Breast epithelium (tissue), 4 donors: ENCODE data around the gene ACSF2. TPM values are rescaled to one million over a fixed set of nuclear protein-coding genes. Genes with fewer than 3 reads are reported as not detected.

Experiments
- DNase-seq, 2 donors: peaks; one replicate each; pipeline ENCODE4 v3.0.0-alpha.2; 2019; ENCODE audit warnings: low spot score in 2 of 2
- H3K27ac ChIP-seq, 2 donors: fragments of 200-600 bp; sonication (generic) in 1 of 2; one replicate each; pipeline ENCODE4 v1.5.1; 2016 to 2019; ENCODE audit warnings: mild to moderate bottlenecking in 1 of 2
- H3K27me3 ChIP-seq, 2 donors: fragments of 200-600 bp; sonication (generic) in 1 of 2; one replicate each; pipeline versions ENCODE4 v1.5.1 to v1.6.0; 2017 to 2019; ENCODE audit warnings: control low read depth in 1 of 2, mild to moderate bottlenecking in 1 of 2
- H3K36me3 ChIP-seq: fragments of 200-600 bp; one replicate; pipeline ENCODE4 v1.5.1; 2019
- H3K4me1 ChIP-seq, 2 donors: fragments of 200-600 bp; sonication (generic); one replicate each; pipeline ENCODE4 v1.5.1; 2016 to 2019; ENCODE audit warnings: control low read depth in 1 of 2
- H3K4me3 ChIP-seq, 3 donors: fragments of 200-600 bp; sonication (generic); 1 replicate in 2 of 3; 2 replicates in 1 of 3; pipeline ENCODE4 v1.5.1; 2016 to 2019; ENCODE audit warnings: mild to moderate bottlenecking in 3 of 3, moderate library complexity in 2 of 3
- H3K9me3 ChIP-seq, 2 donors: fragments of 200-600 bp; sonication (generic) in 1 of 2; one replicate each; pipeline ENCODE4 v1.5.1; 2016 to 2019; ENCODE audit warnings: control low read depth in 1 of 2
- CTCF ChIP-seq, 3 donors: fragments of 450-650 bp; IDR thresholded peaks; one replicate each; pipeline ENCODE4 v1.5.1; 2016 to 2017; ENCODE audit warnings: antibody characterized with exemption in 3 of 3, mild to moderate bottlenecking in 3 of 3, moderate library complexity in 3 of 3
- POLR2A ChIP-seq: fragments of 450-650 bp; IDR thresholded peaks from one replicate; pipeline ENCODE4 v1.6.1; 2016; ENCODE audit warnings: antibody characterized with exemption, mild to moderate bottlenecking, moderate library complexity
- POLR2AphosphoS5 ChIP-seq, 3 donors: sonication (generic); formaldehyde crosslinking; IDR thresholded peaks; one replicate each; pipeline ENCODE4 v1.6.1; 2017; ENCODE audit warnings: antibody characterized with exemption in 3 of 3
- intact Hi-C: fragments of 100-400 bp; cut with DNase I; formaldehyde crosslinking; loops from one replicate; pipeline ENCODE4 v1.15.1; 2023; ENCODE audit warnings: low total_unique reads
- total RNA-seq, 3 donors: library from RNA; depleted of rRNA; stranded (reverse); fragments of >200 nt; gene quantifications; one replicate each; pipeline ENCODE4 v1.1.0, GENCODE V29; 2016

Gene ACSF2
- total RNA-seq, 3 donors from 2014 or later = 19.4 to 95.4 (median 86.3) TPM

- no peak overlapping the region for H3K4me3 ChIP-seq
- H3K9me3 ChIP-seq = no peaks in the 10 kb centered on the region
- no peak for DNase-seq
- no peak overlapping the region for H3K27ac ChIP-seq
- H3K36me3 ChIP-seq = peaks cover 14% of the 10 kb centered on the region
- H3K27me3 ChIP-seq = no peaks in the 10 kb centered on the region
- H3K4me1 ChIP-seq = peaks cover 0 to 12% of the 10 kb centered on the region in 2 donors
- TF ChIP-seq POLR2A (no peak), CTCF (IDR thresholded peaks at IDR 0.05) (no peak), POLR2AphosphoS5 (IDR thresholded peaks at IDR 0.05) (no peak)
- intact Hi-C loops = no loop called here
Observed at GRCh38 chr17:50392621-50393020, 33.4 kb upstream of the ACSF2 start.

- Histone ChIP-seq H3K4me3 (no peak overlapping the region), H3K27ac (no peak overlapping the region), H3K9me3 (no peaks in the 10 kb centered on the region), H3K27me3 (no peaks in the 10 kb centered on the region), H3K4me1 (peaks cover 0 to 12% of the 10 kb centered on the region in 2 donors), H3K36me3 (peaks cover 14% of the 10 kb centered on the region)
- no peak for DNase-seq
- intact Hi-C loops = no loop called here
- TF ChIP-seq POLR2A (no peak), CTCF (IDR thresholded peaks at IDR 0.05) (no peak), POLR2AphosphoS5 (IDR thresholded peaks at IDR 0.05) (no peak)
Observed at GRCh38 chr17:50393700-50394099, 32.3 kb upstream of the ACSF2 start.

DNA sequence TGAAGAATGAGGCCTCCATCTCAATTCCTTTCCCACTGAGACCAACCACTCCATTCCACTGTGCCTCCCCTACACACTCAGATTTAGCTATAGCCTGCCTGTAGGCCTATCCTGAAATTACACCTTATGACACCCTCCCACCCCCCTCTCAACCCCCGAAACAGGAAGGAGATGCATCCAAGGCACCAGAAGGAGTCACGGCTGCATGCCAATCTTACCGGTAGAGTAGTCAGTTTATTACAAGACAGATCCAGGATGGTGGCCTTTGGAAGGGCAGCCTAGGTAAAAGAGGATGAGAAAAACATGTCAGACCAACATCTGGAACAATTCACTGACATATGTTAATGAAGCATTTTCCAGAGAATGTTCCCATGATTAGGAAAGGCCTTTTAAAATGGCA is 31.3 kb upstream of the ACSF2 start:
- H3K27ac ChIP-seq = no peak overlapping the region
- H3K9me3 ChIP-seq = no peaks in the 10 kb centered on the region
- no peak overlapping the region for H3K4me3 ChIP-seq
- TF ChIP-seq POLR2AphosphoS5 (IDR thresholded peaks at IDR 0.05) = no peak
- no peak for TF ChIP-seq CTCF (IDR thresholded peaks at IDR 0.05)
- no peak for TF ChIP-seq POLR2A
- intact Hi-C loops = no loop called here
- peaks cover 0 to 12% of the 10 kb centered on the region in 2 donors for H3K4me1 ChIP-seq
- no peaks in the 10 kb centered on the region for H3K27me3 ChIP-seq
- H3K36me3 ChIP-seq = peaks cover 14% of the 10 kb centered on the region
- no peak for DNase-seq

GRCh38 chr17:50396261-50397110 is 29.5 kb upstream of the ACSF2 start:
- peak; percentile 31 to 55 for DNase-seq
- TF ChIP-seq POLR2AphosphoS5 (IDR thresholded peaks at IDR 0.05) = peak in 1 of 3 donors; percentile 7
- no peak for TF ChIP-seq CTCF (IDR thresholded peaks at IDR 0.05)
- intact Hi-C loops = no loop called here
- H3K4me1 ChIP-seq = peaks cover 0 to 12% of the 10 kb centered on the region in 2 donors
- H3K4me3 ChIP-seq = peak overlapping the region; percentile 90 to 99 (median 96)
- H3K9me3 ChIP-seq = no peaks in the 10 kb centered on the region
- H3K27ac ChIP-seq = peak overlapping the region; percentile 86 to 90
- H3K36me3 ChIP-seq = peaks cover 11% of the 10 kb centered on the region
- no peaks in the 10 kb centered on the region for H3K27me3 ChIP-seq

DNA sequence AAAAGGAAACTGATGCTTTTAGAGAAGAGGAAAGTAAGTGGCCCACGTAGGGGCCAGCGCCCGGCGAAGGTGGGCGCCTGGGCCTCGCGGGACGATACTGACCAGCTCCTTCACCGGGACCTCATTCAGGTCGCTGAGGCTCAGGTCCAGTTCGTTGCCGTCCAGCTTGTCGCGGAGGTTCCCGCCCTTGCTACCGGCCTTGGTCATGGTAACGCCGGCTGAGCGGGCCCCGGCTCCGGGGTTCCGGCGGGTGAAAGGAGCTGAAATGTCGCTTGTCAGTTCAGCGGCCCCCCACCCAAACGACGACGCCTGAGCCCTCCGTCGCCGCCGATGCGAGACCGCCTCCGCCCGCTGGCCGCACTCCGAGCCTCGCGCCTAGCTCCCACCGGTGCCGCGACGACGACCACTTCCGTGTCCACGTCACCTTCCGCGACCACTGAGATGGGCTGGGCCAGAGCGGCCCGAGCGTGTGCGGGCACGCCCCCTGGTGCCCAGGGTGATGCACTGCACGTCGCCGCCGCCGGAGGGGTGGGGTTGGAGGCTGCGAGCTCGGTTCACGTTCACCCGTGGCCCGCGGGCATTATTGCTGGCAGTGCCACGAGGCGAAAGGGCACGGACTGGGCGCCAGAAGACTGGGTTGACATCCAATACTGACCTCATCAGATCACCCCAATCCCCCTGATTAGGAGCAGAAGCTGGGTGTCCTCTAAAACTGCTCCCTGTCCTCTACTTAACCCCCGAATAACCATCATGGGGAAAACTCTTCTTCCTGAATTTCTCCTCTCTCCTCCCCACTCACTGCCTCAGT is 28.7 kb upstream of the ACSF2 start, which contains the start of gene LRRC59:
TSS of gene LRRC59 (minus strand) at position 413 of the 808 bp plus-strand sequence. CDS start at position 207, 206 bp downstream.
- H3K27ac ChIP-seq = peak within 1 kb of the TSS; percentile 86 to 90
- peak; percentile 78 to 89 for DNase-seq
- H3K27me3 ChIP-seq = no peaks in the 10 kb centered on the region
- H3K4me1 ChIP-seq = peaks cover 0 to 12% of the 10 kb centered on the region in 2 donors
- peaks cover 2% of the 10 kb centered on the region for H3K36me3 ChIP-seq
- H3K4me3 ChIP-seq = peak within 1 kb of the TSS; percentile 90 to 99 (median 96)
- peak; percentile 90 to 95 (median 91) for TF ChIP-seq CTCF (IDR thresholded peaks at IDR 0.05)
- peak; percentile 62 for TF ChIP-seq POLR2A
- TF ChIP-seq POLR2AphosphoS5 (IDR thresholded peaks at IDR 0.05) = peak; percentile 87 to 95 (median 90)
- no peaks in the 10 kb centered on the region for H3K9me3 ChIP-seq
- intact Hi-C loops = no loop called here
